ENCODE measurements around the gene SMTN. TPM values are rescaled to one million over a fixed set of nuclear protein-coding genes. Genes with fewer than 3 reads are reported as not detected.

SMTN gene
- total RNA-seq, 1 donor from 2014 or later: 51.7 TPM

GRCh38 chr22:31080164-31080847 is 812 bp upstream of the SMTN start:
- Histone ChIP-seq H3K27me3 (ENCODE audit: control insufficient read depth, insufficient read depth, low read length) (no peaks in the 10 kb centered on the region), H3K4me3 (ENCODE audit: low read depth, low read length) (peak overlapping the region; percentile 68), H3K36me3 (ENCODE audit: control insufficient read depth, insufficient read depth, low read length) (peaks cover 2% of the 10 kb centered on the region)
- DNase-seq (ENCODE audit: low read depth): no peak
- TF ChIP-seq, protein P1, sequence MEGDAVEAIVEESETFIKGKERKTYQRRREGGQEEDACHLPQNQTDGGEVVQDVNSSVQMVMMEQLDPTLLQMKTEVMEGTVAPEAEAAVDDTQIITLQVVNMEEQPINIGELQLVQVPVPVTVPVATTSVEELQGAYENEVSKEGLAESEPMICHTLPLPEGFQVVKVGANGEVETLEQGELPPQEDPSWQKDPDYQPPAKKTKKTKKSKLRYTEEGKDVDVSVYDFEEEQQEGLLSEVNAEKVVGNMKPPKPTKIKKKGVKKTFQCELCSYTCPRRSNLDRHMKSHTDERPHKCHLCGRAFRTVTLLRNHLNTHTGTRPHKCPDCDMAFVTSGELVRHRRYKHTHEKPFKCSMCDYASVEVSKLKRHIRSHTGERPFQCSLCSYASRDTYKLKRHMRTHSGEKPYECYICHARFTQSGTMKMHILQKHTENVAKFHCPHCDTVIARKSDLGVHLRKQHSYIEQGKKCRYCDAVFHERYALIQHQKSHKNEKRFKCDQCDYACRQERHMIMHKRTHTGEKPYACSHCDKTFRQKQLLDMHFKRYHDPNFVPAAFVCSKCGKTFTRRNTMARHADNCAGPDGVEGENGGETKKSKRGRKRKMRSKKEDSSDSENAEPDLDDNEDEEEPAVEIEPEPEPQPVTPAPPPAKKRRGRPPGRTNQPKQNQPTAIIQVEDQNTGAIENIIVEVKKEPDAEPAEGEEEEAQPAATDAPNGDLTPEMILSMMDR (IDR thresholded peaks at IDR 0.05; ENCODE audit: insufficient read depth, low read length, poor library complexity, severe bottlenecking): no peak

- peak overlapping the region; percentile 68 for H3K4me3 ChIP-seq (ENCODE audit: low read depth, low read length)
- no peak for DNase-seq (ENCODE audit: low read depth)
- TF ChIP-seq, protein P1 (IDR thresholded peaks at IDR 0.05; ENCODE audit: insufficient read depth, low read length, poor library complexity, severe bottlenecking): no peak
- H3K36me3 ChIP-seq (ENCODE audit: control insufficient read depth, insufficient read depth, low read length): peaks cover 2% of the 10 kb centered on the region
- no peaks in the 10 kb centered on the region for H3K27me3 ChIP-seq (ENCODE audit: control insufficient read depth, insufficient read depth, low read length)
Observed at GRCh38 chr22:31081963-31082605, 966 bp downstream of the SMTN start.

GRCh38 chr22:31082606-31083376 is 1.7 kb downstream of the SMTN start:
- DNase-seq (ENCODE audit: low read depth): no peak
- peaks cover 2% of the 10 kb centered on the region for H3K36me3 ChIP-seq (ENCODE audit: control insufficient read depth, insufficient read depth, low read length)
- H3K27me3 ChIP-seq (ENCODE audit: control insufficient read depth, insufficient read depth, low read length): no peaks in the 10 kb centered on the region
- TF ChIP-seq, protein P1 (IDR thresholded peaks at IDR 0.05; ENCODE audit: insufficient read depth, low read length, poor library complexity, severe bottlenecking): peak; percentile 66
- H3K4me3 ChIP-seq (ENCODE audit: low read depth, low read length): peak overlapping the region; percentile 68

- peaks cover 3% of the 10 kb centered on the region for H3K36me3 ChIP-seq (ENCODE audit: control insufficient read depth, insufficient read depth, low read length)
- no peak overlapping the region for H3K4me3 ChIP-seq (ENCODE audit: low read depth, low read length)
- no peaks in the 10 kb centered on the region for H3K27me3 ChIP-seq (ENCODE audit: control insufficient read depth, insufficient read depth, low read length)
- no peak for DNase-seq (ENCODE audit: low read depth)
- TF ChIP-seq, protein P1 (IDR thresholded peaks at IDR 0.05; ENCODE audit: insufficient read depth, low read length, poor library complexity, severe bottlenecking): no peak
Observed at GRCh38 chr22:31083377-31083768, 2.3 kb downstream of the SMTN start.

GRCh38 chr22:31083923-31084810 is 3.0 kb downstream of the SMTN start:
- DNase-seq (ENCODE audit: low read depth): no peak
- H3K36me3 ChIP-seq (ENCODE audit: control insufficient read depth, insufficient read depth, low read length): peaks cover 5% of the 10 kb centered on the region
- H3K27me3 ChIP-seq (ENCODE audit: control insufficient read depth, insufficient read depth, low read length): no peaks in the 10 kb centered on the region
- TF ChIP-seq, protein P1 (IDR thresholded peaks at IDR 0.05; ENCODE audit: insufficient read depth, low read length, poor library complexity, severe bottlenecking): no peak
- peak overlapping the region; percentile 41 for H3K4me3 ChIP-seq (ENCODE audit: low read depth, low read length)
